ENCODE data around the gene IFNA2.
"Not testable (repeated sequence)": the region's sequence is repeated elsewhere in the genome, so short reads cannot be mapped to it uniquely, and the experiment has no call there.

The IFNA2 gene

DNA sequence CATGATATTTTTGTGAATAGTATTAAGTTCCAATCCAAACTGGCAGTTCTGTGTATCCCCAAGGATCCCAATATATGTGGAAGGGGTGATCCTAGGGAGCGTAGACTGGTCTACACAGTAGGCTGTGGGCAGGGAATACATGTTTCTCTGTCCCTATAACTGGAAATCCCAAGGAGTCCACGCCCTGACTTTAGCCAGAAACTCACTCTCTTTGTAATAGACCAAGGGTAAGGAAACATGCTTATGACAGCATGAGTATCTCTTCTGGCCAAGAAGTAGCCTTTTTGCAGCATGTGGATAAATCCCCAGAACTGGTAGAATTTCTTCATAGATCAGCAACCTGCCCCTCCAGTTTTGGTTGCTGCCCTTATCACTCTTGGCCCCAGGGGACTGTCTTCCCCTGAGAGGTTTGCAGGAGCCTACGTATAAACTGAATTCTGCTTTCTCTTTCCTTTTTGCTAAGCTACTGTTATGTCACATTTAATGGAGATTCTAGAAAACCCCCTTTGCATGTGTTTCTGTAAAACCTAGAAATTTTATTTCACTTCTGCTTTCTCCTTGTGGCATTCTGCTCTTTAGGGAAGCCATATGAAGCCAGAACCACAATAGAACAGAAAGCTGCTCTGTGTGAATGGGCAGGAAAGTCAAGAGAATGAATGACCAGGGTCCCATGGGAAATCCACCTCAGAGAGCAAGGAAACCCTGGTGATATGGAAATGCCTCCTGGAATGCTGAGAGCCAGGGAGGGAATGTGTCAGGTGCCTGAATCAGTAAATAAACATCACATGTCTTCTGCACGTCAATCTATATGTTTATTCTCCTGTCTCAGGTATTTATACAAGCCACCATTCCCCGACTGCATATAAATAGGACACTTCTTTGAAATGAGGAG, 3.5 kb downstream of the IFNA2 start:
- peak; percentile 70 for DNase-seq

DNA sequence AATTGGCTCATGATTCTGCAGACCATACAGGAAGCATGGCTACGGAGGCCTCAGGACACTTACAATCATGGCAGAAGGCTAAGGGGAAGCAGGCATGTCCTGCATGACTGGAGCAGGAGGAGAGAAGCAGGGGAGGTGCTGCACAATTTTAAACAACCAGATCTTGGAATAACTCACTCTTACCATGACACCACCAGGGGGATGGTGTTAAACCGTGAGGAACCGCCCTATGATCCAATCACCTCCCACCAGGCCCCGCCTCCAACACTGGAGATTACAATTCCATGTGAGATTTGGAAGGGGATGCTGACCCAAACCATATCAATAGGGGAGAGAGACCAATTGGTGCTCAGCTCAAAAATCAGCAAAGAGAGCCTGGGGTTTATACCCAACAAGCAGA, 13.7 kb downstream of the IFNA2 start:
- DNase-seq: not testable (repeated sequence)

DNA sequence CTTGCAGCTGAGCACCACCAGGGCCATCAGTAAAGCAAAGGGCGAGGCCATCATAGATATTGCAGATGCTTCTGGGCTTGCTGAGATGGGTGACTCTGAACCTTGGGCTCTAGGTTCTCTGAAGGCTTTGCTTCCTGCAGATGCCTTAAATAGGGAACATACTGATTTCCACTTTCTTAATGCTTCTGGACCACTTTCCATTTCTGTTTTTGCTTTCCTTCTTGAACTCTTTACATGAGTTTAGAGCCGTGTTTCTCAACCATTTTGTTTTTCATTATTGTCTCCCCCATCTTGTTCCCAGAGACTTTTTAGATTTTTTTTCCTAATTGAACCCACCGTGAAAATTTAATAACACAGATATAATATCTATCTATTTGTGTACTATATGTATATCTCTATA, 17.2 kb downstream of the IFNA2 start, which contains the start of gene IFNA13:
Gene IFNA13, minus strand, starts transcription at position 101 of the 400 bp plus-strand sequence. Its CDS starts 47 bp downstream, at position 54.
- no peak for DNase-seq

DNA sequence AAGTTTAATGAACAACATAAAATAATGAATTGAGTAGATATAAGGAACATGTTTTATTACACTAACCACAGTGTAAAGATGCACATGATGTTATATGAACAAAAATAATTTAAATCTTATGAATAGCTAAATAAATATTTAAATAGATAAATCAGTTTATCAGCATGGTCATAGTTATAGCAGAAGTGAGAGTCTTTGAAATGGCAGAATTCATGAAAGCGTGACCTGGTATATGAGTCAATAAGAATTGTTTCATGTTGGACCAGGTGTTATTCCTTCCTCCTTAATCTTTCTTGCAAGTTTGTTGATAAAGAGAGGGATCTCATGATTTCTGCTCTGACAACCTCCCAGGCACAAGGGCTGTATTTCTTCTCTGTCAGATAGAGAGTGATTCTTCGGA, 18.0 kb downstream of the IFNA2 start:
- not testable (repeated sequence) for DNase-seq

DNA sequence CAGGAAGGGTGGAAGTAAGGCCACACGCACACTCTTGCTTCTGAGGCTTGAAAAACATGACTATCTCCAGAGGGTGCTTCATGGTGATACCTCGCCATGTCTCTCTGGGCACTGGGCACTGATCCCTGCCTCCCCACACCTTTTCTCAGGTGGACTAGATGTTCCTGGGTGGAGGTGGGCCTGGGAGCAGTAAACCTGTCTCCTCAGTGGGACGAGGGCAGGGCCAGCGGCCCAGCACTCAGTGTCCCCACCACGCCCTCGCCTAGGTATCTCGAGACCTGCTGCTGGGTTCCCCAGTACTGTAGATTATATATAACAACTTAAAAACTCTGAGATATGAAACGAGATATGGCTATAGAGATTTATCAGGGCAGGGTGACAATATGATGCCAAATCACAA, 22.9 kb downstream of the IFNA2 start:
- DNase-seq: no peak

DNA sequence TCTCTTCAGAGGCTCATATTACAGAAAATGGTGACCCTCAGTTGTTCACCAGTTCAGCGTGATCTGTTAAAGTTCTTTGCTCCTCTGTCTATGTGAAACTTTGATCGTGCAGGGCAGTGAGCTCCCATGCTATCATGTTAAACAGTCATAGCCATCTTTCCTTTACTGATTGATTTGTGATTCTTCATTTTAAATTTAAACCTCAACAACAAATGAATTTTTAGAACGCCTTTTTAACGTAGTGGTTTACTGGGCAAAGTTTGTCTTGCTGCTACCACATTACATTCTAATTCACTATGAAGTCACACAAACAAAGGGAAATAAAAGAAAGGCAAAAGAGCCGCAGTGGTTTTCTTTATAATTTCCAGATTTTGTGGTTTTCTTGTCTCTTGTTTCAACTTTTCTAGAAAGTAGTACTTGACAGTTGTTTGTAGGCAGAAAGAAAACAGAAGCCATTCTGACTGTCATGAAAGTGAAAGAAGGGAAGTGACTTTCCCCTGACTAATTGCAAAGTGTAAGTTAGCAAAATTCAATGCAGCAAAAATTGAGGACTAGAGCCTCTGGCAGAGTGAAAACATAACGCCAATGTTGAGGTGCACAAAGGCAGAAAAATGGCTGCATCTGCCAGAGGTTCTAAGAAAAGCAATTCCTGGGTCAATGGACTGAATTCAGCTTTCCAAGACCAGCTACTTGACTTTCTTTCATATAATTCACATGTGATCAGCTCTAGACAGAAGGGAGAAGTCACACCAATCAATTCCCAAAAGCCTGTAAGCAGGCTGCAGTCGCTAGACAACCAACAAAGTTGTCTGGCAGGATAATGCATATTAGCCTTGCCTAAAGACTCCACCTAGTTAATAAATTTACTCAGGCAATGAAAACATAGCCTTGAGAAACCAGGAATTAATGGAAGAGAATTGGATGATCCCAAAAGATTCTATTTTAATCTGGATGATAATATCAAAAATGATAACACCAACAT, 27.4 kb downstream of the IFNA2 start:
- peak; percentile 42 for DNase-seq

DNA sequence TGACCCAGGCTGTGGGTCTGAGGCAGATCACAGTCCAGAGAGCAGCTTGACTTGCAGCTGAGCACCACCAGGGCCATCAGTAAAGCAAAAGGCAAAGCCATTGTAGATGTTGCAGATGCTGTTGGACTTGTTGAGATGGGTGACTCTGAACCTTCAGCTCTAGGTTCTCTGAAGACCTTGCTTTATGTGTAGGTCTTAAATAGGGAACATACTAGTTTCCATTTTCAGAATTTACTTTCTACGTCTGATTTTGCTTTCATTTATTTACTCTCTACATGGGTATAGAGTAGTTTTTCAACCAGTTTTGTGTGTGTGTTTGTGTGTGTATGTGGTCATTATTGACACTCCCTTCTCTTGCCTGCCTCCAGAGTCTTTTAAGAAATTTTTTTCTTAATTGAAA, 34.4 kb downstream of the IFNA2 start, which contains the start of gene IFNA6:
Gene IFNA6, minus strand, starts transcription at position 101 of the 400 bp plus-strand sequence. Its CDS starts 0 bp downstream, at position 101.
- no peak for DNase-seq

DNA sequence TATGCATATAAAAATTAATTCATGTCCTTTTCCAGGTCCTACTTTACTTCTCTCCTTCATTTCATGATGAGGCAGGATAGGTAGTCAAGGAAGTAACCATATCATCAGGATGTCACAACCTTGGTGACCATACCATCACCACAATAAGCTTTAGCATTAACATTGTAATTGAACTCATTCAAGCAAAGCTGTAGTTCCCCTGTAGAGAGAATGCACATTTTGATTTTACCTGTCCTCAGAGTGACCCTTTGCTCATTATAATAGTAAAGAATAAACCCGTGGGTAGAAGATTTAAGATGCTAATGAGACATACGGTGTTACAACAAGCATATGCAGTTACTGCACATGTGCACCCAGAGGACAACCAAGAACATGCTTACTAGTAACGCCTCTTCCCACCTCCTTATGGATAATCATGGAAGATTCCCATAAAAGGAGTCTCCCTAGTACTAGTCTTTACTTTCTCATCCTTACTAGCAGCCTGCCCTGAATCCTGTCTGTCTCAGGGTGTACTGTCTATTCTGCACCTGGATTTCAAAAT, 36.7 kb downstream of the IFNA2 start:
- no peak for DNase-seq

DNA sequence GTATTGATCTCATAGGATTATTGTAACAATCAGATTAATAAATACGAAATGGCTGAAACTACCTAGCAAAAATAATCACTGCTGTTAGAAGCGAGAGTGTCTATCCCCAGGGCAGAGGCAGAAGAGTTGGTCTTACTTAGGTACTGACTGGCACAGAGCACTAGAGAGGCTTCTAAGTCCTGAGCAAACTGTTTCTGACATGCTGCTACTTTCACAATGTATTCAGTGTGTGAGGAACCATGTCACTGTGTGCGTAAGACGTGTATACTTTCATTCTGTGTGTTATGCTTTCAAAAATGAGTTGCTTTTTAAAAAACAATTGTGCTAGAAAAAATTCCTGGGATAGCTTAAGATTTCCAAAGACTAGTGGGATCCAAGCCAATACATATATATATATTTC, 44.5 kb downstream of the IFNA2 start:
- DNase-seq: no peak

DNA sequence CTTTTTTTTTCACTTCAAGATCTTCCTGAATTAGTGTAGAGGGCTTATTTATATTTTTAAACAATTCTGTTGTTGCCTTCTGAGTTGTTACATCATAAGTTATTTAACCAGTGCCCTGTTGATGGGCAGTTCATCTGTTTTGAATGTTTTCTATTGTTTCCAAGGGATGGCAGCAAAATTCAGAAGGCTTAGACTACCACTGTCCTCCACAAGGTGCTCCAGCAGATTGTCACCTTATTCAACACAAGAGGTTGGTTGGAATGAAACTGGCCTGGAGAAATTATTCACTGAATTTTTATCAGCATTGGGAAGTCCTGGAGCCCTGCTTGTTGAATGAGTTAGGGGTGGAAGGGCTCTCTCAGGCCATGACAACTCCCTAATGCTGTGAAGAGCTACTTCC, 48.7 kb downstream of the IFNA2 start:
- DNase-seq: peak; percentile 5

DNA sequence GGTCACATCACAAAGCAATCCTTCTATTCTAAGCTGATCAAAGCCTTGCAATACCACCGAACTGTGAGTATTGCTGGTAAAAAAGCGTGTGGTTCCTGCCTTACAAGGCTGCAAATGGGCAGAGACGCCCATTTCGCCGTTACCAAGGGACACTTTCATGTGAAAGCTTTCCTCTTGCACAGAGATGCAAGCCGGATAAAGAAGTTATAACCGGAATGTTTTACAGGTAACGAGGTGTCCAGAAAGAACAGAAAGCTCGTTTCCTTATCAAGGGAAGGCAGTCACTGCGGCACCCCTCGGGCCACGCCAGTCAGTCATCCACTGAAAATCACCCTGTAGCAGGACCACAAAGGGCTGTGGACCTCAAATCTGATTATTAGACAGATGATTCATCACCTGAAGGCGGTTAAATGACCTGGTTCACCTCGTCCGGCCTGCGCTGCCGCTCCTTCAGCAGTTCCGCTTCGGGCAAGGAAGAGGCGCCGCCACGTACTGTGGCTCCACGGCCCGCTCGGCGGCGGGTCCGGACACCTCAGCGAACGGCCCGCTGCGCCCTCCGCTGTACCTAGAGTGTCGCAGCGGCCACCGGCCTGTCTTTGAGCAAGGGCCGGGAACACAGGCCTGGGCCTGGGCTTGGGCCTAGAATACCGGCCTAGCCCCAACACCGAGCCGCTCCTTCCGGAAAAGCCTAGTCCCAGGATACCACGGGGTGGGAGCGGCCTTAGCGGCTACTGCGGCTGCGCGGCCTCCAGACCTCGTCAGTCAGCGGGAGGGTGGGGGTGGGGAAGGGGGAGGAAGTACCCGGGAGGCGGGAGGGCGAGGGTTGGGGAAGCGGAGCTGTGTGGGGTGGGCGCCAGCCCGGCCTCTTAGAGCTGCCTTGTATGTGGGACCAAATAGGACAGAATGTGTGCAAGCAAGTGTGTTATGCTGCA, 50.2 kb downstream of the IFNA2 start, which contains the start of gene KLHL9:
Gene KLHL9, minus strand, starts transcription at position 704 of the 932 bp plus-strand sequence. Its CDS starts 545 bp downstream, at position 159.
- peak; percentile 88 for DNase-seq

Measured in RPMI8226 (cell line).